H9 (cell line): Measurements from ENCODE around the gene C1QTNF2. TPM values are rescaled to one million over a fixed set of nuclear protein-coding genes. Genes with fewer than 3 reads are reported as not detected.

ENCODE experiments used
- DNase-seq: peaks from one replicate; pipeline ENCODE4 v3.0.0-alpha.2; 2017
- H2AFZ ChIP-seq: one replicate; pipeline ENCODE4 v1.6.1; 2013; ENCODE audit warnings: mild to moderate bottlenecking, low read length, control low read depth, moderate library complexity
- H2AK5ac ChIP-seq: 2 replicates; pipeline ENCODE4 v1.6.1; 2013; ENCODE audit warnings: low read length, control low read depth, mixed read lengths; ENCODE audit not compliant: insufficient read length
- H2BK120ac ChIP-seq: one replicate; pipeline ENCODE4 v1.6.1; 2013; ENCODE audit warnings: low read depth, mild to moderate bottlenecking, low read length, control low read depth, inconsistent platforms; ENCODE audit not compliant: poor library complexity, severe bottlenecking
- H2BK12ac ChIP-seq: 2 replicates; pipeline ENCODE4 v1.6.1; 2013; ENCODE audit warnings: low read length, control low read depth, mixed read lengths, low read depth; ENCODE audit not compliant: insufficient read length
- H2BK15ac ChIP-seq: 2 replicates; pipeline ENCODE4 v1.6.1; 2013; ENCODE audit warnings: low read depth, low read length, control low read depth
- H2BK20ac ChIP-seq: one replicate; pipeline ENCODE4 v1.6.1; 2013; ENCODE audit warnings: low read depth, mild to moderate bottlenecking, low read length, control low read depth, inconsistent platforms; ENCODE audit not compliant: poor library complexity, severe bottlenecking
- H2BK5ac ChIP-seq: 2 replicates; pipeline ENCODE4 v1.6.1; 2013; ENCODE audit warnings: low read length, control low read depth, mixed read lengths; ENCODE audit not compliant: insufficient read length
- H3K14ac ChIP-seq: 2 replicates; pipeline ENCODE4 v1.6.1; 2013; ENCODE audit warnings: low read length, control low read depth; ENCODE audit not compliant: insufficient read depth
- H3K18ac ChIP-seq: 2 replicates; pipeline ENCODE4 v1.6.1; 2013; ENCODE audit warnings: low read depth, mild to moderate bottlenecking, mixed read lengths, low read length, control low read depth; ENCODE audit not compliant: insufficient read length
- H3K23ac ChIP-seq: 2 replicates; pipeline ENCODE4 v1.6.1; 2013; ENCODE audit warnings: low read length, control low read depth, mixed read lengths, low read depth; ENCODE audit not compliant: insufficient read length
- H3K23me2 ChIP-seq: 2 replicates; pipeline ENCODE4 v1.6.1; 2013; ENCODE audit warnings: low read depth, mild to moderate bottlenecking, mixed read lengths, low read length, control low read depth; ENCODE audit not compliant: insufficient read length, poor library complexity, severe bottlenecking
- H3K27ac ChIP-seq: 2 replicates; pipeline ENCODE4 v1.5.1; 2013; ENCODE audit warnings: low read length, control low read depth, mixed read lengths, low read depth; ENCODE audit not compliant: insufficient read length
- H3K27me3 ChIP-seq: 2 replicates; pipeline ENCODE4 v1.6.1; 2013; ENCODE audit warnings: low read length, control low read depth, inconsistent platforms; ENCODE audit not compliant: insufficient read depth
- H3K4ac ChIP-seq: 2 replicates; pipeline ENCODE4 v1.6.1; 2013; ENCODE audit warnings: low read depth, mild to moderate bottlenecking, control low read depth, inconsistent platforms, low read length, moderate library complexity
- H3K4me1 ChIP-seq: 2 replicates; pipeline ENCODE4 v1.6.1; 2013; ENCODE audit warnings: low read length, control low read depth, inconsistent platforms; ENCODE audit not compliant: insufficient read depth
- H3K4me2 ChIP-seq: 2 replicates; pipeline ENCODE4 v1.6.1; 2013; ENCODE audit warnings: low read length, control low read depth, mixed read lengths; ENCODE audit not compliant: insufficient read length, insufficient read depth
- H3K56ac ChIP-seq: 2 replicates; pipeline ENCODE4 v1.6.1; 2013; ENCODE audit warnings: low read depth, mild to moderate bottlenecking, mixed read lengths, low read length, control low read depth; ENCODE audit not compliant: insufficient read length
- H3K79me1 ChIP-seq: 2 replicates; pipeline ENCODE4 v1.6.1; 2013; ENCODE audit warnings: low read depth, mild to moderate bottlenecking, moderate library complexity, low read length, control low read depth, inconsistent platforms; ENCODE audit not compliant: insufficient read depth, poor library complexity, severe bottlenecking
- H3K79me2 ChIP-seq: 2 replicates; pipeline ENCODE4 v1.6.1; 2013; ENCODE audit warnings: low read length, control low read depth, inconsistent platforms; ENCODE audit not compliant: insufficient read depth
- H3K9ac ChIP-seq: 2 replicates; pipeline ENCODE4 v1.6.1; 2013; ENCODE audit warnings: low read length, control low read depth, mixed read lengths; ENCODE audit not compliant: insufficient read length; ENCODE audit errors: extremely low read depth
- H3K9me3 ChIP-seq: one replicate; pipeline ENCODE4 v1.6.1; 2013; ENCODE audit warnings: low read depth, low read length, inconsistent platforms; ENCODE audit not compliant: control insufficient read depth
- H3T11ph ChIP-seq: one replicate; pipeline ENCODE4 v1.6.1; 2013; ENCODE audit warnings: mild to moderate bottlenecking, low read length, control low read depth, inconsistent platforms
- H4K20me1 ChIP-seq: one replicate; pipeline ENCODE4 v1.6.1; 2013; ENCODE audit not compliant: control insufficient read depth, insufficient read length, insufficient read depth
- H4K5ac ChIP-seq: 2 replicates; pipeline ENCODE4 v1.6.1; 2013; ENCODE audit warnings: low read depth, mild to moderate bottlenecking, mixed read lengths, low read length, control low read depth; ENCODE audit not compliant: insufficient read length
- H4K8ac ChIP-seq: replicated peaks from 2 replicates; pipeline ENCODE4 v1.6.1; 2013; ENCODE audit warnings: low read length, control low read depth, mixed read lengths, low read depth; ENCODE audit not compliant: insufficient read length
- H4K91ac ChIP-seq: 2 replicates; pipeline ENCODE4 v1.6.1; 2013; ENCODE audit warnings: low read depth, mild to moderate bottlenecking, moderate library complexity, mixed read lengths, low read length, control low read depth; ENCODE audit not compliant: insufficient read length
- H3K27ac Mint-ChIP-seq, 3 experiments: 2 replicates in 2 of 3; 3 replicates in 1 of 3; pipeline ENCODE4 v1.8.0; 2020 to 2021; ENCODE audit warnings: mixed read lengths in 3 of 3, mild to moderate bottlenecking in 1 of 3, moderate library complexity in 1 of 3
- H3K27me3 Mint-ChIP-seq: 2 replicates; pipeline ENCODE4 v1.8.0; 2021; ENCODE audit warnings: low read depth, mild to moderate bottlenecking, moderate library complexity, mixed read lengths
- H3K36me3 Mint-ChIP-seq, 3 experiments: 2 replicates in 2 of 3; 3 replicates in 1 of 3; pipeline ENCODE4 v1.8.0; 2020 to 2021; ENCODE audit warnings: low read depth in 3 of 3, mixed read lengths in 3 of 3; ENCODE audit not compliant: insufficient read depth in 1 of 3
- H3K4me1 Mint-ChIP-seq, 2 experiments: 2 replicates each; pipeline ENCODE4 v1.8.0; 2020; ENCODE audit warnings: mixed read lengths in 2 of 2
- H3K4me3 Mint-ChIP-seq, 2 experiments: 2 replicates in 1 of 2; 3 replicates in 1 of 2; pipeline ENCODE4 v1.8.0; 2020 to 2021; ENCODE audit warnings: mild to moderate bottlenecking in 2 of 2, mixed read lengths in 2 of 2, moderate library complexity in 1 of 2
- H3K9me3 Mint-ChIP-seq, 2 experiments: 2 replicates in 1 of 2; 3 replicates in 1 of 2; pipeline ENCODE4 v1.8.0; 2020; ENCODE audit warnings: mild to moderate bottlenecking in 2 of 2, mixed read lengths in 2 of 2, moderate library complexity in 1 of 2
- WGBS: extraction: QIAGEN DNeasy Blood & Tissue Kit; methylation state at CpG from one replicate; pipeline ENCODE4 v1.1.7; 2013; ENCODE audit warnings: missing lambda C conversion rate, low lambda C conversion rate, mixed read lengths; ENCODE audit not compliant: insufficient read length; ENCODE audit errors: extremely low coverage; 5-methylcytosine and 5-hydroxymethylcytosine counted together
- total RNA-seq: library from RNA; stranded (reverse); gene quantifications from 2 replicates; pipeline ENCODE4 v1.2.1, GENCODE V29; 2021
- TF ChIP-seq, protein P1 (sequence below): fragments of 200-600 bp; sonication (generic); conservative IDR thresholded peaks from 3 replicates; pipeline ENCODE4 v1.8.0; 2021; ENCODE audit warnings: antibody characterized with exemption, mild to moderate bottlenecking

Gene C1QTNF2
- total RNA-seq, 1 experiment from 2014 or later = 0.59 TPM

DNA sequence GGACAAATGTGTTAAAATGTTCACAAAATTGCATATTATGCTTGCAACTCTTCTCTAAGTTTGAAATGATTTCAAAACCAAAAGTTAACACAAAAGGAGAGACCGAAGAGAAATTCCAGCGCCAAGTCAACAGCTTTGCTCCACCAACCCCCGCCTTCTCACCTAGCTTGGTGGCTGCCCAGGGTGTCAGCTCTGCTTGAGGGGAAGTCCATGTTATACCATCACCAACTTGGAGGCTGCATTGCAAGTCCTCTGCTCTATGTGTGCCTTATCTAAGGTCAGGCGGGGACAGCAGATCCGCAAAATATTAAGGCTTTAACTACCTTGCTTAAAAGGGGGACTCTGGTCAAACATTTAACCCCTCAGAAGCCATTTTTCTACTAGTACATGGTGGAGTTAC, 72.7 kb downstream of the C1QTNF2 start:
- no peak overlapping the region for H3K27ac ChIP-seq
- no peaks in the 10 kb centered on the region for H3K9me3 Mint-ChIP-seq
- no peak overlapping the region for H4K8ac ChIP-seq
- no peak overlapping the region for H3K4me2 ChIP-seq
- no peak overlapping the region for H3K18ac ChIP-seq
- DNase-seq = no peak
- no peak overlapping the region for H2BK5ac ChIP-seq
- H3K56ac ChIP-seq = no peak overlapping the region
- H3K4me1 Mint-ChIP-seq = peaks cover 34 to 35% of the 10 kb centered on the region in 2 experiments
- no peak overlapping the region for H3T11ph ChIP-seq
- no peak overlapping the region for H3K4me3 Mint-ChIP-seq
- no peaks in the 10 kb centered on the region for H4K20me1 ChIP-seq
- H3K79me1 ChIP-seq = no peaks in the 10 kb centered on the region
- no peak overlapping the region for H3K23ac ChIP-seq
- no peaks in the 10 kb centered on the region for H3K9me3 ChIP-seq
- H3K4ac ChIP-seq = no peak overlapping the region
- no peak overlapping the region for H2AFZ ChIP-seq
- no peak overlapping the region for H3K9ac ChIP-seq
- no peak overlapping the region for H4K91ac ChIP-seq
- no peak overlapping the region for H2BK15ac ChIP-seq
- H3K4me1 ChIP-seq = no peaks in the 10 kb centered on the region; the same call in 1 of the 2 replicates
- no peak overlapping the region for H4K5ac ChIP-seq
- H2AK5ac ChIP-seq = no peak overlapping the region
- no CpG with 5 or more reads among the region's 5 CpGs for WGBS
- H3K14ac ChIP-seq = no peak overlapping the region; the same call in 1 of the 2 replicates
- no peak overlapping the region for H2BK120ac ChIP-seq
- H2BK12ac ChIP-seq = no peak overlapping the region
- H3K27me3 Mint-ChIP-seq = no peaks in the 10 kb centered on the region
- H3K27ac Mint-ChIP-seq = no peak overlapping the region
- H3K23me2 ChIP-seq = no peaks in the 10 kb centered on the region
- TF ChIP-seq, protein P1, sequence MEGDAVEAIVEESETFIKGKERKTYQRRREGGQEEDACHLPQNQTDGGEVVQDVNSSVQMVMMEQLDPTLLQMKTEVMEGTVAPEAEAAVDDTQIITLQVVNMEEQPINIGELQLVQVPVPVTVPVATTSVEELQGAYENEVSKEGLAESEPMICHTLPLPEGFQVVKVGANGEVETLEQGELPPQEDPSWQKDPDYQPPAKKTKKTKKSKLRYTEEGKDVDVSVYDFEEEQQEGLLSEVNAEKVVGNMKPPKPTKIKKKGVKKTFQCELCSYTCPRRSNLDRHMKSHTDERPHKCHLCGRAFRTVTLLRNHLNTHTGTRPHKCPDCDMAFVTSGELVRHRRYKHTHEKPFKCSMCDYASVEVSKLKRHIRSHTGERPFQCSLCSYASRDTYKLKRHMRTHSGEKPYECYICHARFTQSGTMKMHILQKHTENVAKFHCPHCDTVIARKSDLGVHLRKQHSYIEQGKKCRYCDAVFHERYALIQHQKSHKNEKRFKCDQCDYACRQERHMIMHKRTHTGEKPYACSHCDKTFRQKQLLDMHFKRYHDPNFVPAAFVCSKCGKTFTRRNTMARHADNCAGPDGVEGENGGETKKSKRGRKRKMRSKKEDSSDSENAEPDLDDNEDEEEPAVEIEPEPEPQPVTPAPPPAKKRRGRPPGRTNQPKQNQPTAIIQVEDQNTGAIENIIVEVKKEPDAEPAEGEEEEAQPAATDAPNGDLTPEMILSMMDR = no peak
- peaks cover 2 to 13% (median 10%) of the 10 kb centered on the region in 3 experiments; a peak in 6 of 7 replicates for H3K36me3 Mint-ChIP-seq
- no peaks in the 10 kb centered on the region for H3K27me3 ChIP-seq
- no peak overlapping the region for H2BK20ac ChIP-seq
- peaks cover 13% of the 10 kb centered on the region; the same call in 1 of the 2 replicates for H3K79me2 ChIP-seq

Other genes with a start within 250 kb of the C1QTNF2 start
- 5.2 and 6.2 TPM in 2 replicates for gene FABP6, start 141.1 kb downstream of the C1QTNF2 start, total RNA-seq
- 26.9 and 29.7 TPM in 2 replicates for gene CCNJL, start 58.1 kb downstream of the C1QTNF2 start, total RNA-seq
- gene FAM200C, start 29.4 kb upstream of the C1QTNF2 start, total RNA-seq = 3.9 and 4.3 TPM in 2 replicates
- 33.3 and 40.4 TPM in 2 replicates for gene SLU7, start 48.5 kb upstream of the C1QTNF2 start, total RNA-seq
- 263 and 279 TPM in 2 replicates for gene PTTG1, start 51.2 kb upstream of the C1QTNF2 start, total RNA-seq